Hippocampal formation (tissue), 2 donors: ENCODE results near the gene WHAMM.
A peak's percentile ranks its signal among the peaks of the same experiment; 100 is the strongest.
"Not testable (repeated sequence)": the region's sequence is repeated elsewhere in the genome, so short reads cannot be mapped to it uniquely, and the experiment has no call there.

Experiments
- DNase-seq, 2 donors: peaks; one replicate each; lab custom pipeline; 2025; lab: John Stamatoyannopoulos, UW

The WHAMM gene

DNA sequence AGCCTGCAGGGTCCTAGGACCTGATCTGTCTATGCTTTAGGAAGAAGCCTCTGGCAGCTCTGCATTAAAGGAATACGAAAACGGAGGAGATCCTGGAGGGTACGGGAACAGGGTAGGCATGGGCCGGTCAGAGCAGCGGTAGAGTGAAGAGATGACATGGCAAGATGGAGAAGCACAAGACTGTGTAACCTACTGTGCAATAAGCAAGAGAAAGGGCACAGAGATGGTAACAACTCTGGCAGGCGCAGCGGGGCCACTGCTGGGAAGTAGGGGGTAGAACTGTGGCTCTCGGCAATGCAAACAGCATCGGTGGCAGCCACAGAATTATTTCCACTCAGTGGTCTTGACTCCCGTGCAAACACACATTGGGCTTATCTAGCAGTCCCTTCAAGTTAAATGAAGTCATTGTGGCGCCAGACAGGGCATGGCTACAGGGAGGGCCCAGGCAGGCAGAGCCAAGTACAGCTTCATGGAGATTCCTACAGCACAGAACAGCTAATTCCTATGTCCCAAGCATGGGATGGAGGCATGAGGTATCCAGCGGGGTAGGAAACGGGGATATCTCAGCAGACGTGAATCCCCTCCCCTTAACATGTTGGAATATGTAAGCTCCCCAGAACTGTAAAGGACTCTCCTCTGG is 28.8 kb downstream of the WHAMM start:
- DNase-seq: no peak

DNA sequence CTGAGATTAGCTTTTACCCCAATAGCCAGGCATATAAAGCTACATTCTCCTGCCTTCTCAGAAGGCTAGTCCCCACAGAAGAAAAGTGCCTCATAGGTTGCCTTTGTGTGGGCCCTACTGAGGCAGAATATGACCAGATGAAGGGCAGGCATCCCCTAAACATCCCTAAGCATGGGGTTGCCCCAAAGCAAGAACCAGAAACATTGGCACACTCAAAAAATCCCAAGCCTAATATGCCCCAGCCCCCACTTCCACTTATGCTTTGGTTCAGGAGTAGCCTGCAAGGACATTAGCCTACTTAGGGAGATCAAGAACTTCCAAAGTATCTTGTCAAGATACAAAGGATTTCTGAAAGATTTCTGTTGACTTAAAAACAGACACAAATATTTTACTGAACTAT is 29.7 kb downstream of the WHAMM start:
- DNase-seq: no peak

DNA sequence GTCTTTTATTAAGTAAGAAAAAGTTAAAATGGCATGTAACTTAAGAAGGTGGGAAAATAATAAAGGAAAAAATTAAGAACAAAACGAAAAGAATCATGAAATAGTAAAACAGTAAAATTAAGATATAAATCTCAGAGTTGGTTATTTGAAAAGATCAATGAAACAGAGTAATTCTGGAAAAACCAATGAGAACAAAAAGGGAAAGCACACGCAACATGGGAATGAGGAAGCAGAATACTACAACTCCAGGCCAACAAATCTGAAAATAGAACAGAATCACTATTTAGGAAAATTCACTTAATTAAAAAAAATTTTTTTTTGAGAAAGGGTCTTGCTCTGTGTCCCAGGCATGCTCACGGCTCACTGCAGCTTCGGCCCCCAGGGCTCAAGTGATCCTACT is 30.7 kb downstream of the WHAMM start:
- no peak for DNase-seq

DNA sequence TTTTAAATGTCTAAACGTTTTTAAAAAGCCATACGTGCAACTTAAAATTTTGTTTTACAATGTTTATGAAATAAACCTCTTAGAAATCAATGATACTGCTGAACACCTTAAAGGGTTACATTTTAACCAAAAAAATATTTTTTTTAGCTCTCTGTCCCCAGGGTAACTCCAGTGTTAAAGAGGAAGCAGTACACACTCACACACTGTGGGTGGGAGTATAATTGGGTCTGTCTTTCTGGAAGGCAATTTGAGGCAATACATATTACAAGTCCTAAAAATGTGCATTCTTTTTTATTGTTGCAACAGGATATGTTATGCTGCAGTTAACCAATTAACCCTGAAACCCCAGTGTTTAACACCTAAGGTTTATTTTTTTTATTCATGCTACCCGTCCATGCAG is 34.1 kb downstream of the WHAMM start:
- no peak for DNase-seq

DNA sequence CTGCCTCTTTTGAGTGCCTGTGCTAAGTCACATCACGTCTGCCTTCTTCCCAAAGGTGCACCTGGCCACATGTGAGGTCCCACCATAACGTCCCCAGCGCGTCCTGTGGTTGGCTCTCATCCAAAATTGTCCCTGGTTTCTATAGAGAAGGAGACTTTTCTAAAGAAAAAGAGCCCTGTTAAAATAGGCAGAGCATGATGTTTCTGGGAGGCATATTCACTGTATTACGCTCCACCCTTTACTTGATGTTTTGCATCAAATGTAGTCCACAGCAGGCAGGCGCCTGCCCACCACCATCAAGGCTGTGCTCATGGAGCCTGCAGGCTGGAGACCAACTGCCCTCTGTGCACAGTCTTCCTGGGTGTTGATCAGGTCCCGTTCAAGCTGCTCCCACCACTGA is 36.3 kb downstream of the WHAMM start:
- DNase-seq: no peak

DNA sequence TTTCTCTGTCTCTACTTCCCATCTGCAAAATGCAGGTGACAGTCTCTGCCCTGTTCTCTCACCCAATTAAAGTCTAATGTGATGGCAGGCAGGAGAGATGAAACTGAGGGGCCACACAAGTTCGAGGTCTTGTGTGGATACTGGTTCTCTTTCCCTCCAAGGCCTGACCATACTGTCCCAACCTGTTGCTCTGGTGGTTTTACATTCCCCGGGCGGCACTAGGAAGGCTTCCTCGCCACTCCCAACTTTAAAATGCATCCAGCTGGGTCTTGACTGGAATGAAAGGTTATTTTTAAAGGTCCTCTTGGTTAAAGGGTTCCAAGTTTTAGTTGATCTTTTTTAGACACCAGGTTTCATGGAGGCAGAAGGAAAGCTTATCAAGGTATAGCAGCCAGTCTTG is 37.2 kb downstream of the WHAMM start:
- no peak for DNase-seq

DNA sequence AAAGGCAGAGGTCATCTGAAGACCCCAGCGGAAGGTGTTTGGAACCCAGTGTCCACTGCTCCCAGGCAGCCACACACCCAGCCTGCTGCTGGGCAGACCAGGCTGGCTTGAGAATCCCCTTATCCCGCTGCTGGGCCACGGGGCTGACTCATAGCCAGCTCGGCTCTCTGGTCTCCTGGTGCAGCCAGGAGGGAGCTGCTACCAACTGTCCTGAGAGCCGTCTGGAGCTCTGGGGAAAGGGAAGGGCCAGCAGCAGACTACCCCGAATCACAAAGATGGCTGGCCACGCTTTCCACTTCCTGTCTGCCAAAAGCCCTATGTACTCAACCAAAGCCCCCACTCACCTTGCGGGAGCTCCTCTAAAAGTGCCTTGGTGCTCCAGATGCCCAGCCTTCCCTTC is 38.3 kb downstream of the WHAMM start:
- no peak for DNase-seq

DNA sequence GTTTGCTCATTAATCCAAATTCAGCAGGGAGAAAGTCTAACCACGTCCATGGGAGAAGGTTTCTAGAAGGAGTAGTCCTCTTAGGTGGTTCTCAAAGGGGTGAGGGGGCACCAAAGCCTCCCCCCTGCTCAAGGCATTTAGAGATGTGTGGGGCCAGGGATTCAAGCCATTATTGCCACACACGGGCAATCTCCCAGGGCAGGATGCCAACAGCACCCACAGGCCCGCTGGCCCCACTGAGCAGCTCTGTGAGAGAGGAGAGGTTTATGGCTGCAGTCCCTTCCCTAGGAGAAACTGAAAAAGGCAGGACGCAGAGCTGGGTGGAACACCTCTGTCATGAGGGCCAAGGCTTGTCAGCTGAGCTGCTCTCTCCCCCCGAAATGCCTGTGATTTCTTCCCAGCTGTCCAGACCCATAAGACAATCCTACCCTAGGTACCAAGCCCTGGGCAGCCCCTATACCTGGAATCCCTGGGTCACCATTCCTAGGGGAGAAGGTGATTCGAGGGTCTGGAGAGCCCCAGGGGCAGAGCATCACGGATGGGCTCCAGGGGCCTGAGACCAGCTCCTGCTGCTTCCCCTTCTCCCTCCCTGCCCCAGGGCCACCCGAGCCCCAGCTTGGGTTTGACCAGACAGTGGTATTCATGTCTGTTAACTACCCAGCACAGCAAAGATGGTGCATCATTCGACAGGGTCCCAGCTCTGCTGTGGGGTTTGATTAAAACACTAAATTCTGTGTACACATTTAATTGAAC is 39.0 kb downstream of the WHAMM start:
- DNase-seq: no peak

DNA sequence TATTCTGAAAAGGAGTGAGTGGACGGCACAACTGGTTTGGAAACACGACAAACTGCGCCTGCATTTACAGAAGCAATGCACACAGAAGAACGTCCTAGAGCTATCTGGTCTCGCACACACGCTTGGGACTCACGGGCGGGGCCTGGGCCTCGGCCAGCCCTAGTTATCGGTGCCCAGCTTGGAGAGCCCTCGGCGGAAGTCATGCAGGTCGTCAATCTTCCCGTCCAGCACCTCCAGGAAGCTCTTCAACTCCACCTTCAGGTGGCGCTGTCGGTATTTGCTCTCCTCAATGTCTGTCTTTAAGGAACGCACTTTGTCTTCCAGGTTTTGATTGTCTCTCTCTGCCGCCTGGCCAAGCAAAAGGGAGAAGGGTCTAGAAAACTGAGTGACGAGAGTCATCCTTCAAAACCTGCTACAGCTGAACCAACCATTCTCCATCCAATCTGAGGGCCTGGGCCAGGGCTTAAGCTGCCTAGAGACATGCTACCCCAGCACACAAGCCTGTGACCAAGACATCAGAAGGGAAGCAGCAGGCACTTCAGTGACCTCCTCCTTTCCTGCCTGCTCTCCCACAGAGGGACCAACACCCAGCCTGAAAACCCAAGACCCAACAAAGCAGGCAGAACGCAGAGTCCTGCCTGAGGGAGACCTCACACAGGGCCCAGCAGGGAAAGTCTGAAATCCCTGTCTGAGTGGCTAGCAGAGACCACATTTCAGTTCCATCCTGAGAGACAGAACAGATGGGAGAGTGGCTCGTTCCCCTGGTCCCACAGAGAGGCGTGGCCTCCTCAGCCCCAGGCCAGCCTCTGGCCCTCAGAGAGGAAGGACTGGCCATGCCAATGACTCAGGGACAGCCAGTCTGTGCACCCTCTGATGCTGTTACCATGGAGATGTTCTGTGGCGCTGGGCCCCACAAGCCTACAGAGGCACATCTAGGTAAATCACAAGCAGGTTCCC is 40.4 kb downstream of the WHAMM start:
- peak; percentile 20 to 61 for DNase-seq

DNA sequence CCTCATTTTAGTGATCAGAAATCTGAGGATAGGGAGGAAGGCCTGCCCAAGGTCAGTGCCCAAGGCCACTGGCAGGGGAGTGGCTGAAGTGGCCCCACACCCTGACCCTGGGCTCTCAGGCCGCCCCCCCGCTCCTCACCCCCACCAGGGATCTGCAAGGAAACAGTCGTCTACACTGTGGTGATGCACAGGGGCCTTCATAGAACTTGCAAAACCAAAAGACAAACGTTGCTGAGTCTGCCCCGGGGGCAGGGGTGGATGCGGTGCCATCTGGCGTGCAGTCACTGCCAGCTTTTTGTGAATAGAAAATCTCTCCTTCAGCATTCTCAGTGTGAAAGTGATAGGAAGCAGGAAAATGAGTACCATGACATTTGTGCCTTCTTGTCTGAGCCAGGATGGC is 41.3 kb downstream of the WHAMM start:
- DNase-seq: no peak

DNA sequence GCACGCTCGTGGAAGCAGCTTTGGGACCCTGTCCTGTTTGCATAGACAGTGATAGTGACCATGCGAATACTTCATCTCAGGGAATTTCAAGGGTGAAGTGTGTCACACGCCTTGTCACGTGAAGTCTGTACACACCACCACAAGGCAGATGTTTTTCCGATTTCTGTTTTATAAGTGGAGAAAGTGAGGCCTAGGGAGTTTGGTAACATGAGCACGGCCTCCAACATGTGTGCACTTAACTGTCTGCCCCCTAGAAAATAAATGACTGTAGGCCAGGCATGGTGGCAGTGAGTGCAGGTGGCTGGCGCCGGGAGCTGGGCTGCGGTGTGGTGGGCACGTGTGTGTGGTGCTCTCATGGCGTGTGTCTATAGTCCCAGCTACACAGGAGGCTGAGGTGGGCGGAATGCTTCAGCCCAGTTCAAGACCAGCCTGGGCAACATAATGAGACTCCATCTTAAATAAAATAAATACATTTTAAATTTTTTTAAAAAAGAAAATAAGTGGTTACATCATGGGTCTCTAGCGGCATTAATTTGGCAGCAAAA is 42.0 kb downstream of the WHAMM start:
- no peak for DNase-seq

DNA sequence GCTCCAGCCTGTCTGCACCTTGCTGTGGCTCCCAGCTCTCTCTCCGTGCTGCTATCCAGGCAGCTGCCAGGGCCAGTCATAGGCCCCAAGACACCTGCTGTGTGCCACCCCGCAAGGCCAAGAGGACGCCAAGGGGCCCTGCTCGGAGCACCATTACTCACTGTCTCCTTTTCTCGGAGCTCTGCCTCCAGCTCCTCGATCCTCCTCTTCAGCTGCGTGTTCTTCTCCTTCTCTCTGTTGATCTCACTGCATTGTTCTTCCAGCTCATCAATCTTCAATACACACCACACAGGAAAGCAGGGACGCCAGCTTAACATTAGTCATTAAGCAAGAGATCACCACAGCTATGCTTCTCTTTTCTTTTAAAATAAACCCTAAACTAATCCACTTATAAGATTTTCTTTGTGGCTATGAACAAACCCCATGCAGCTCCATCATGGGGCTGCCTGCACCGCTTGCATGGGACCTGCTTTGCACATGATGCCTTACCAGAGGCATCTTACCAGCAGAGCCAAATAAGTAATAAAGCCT is 42.6 kb downstream of the WHAMM start:
- no peak for DNase-seq

DNA sequence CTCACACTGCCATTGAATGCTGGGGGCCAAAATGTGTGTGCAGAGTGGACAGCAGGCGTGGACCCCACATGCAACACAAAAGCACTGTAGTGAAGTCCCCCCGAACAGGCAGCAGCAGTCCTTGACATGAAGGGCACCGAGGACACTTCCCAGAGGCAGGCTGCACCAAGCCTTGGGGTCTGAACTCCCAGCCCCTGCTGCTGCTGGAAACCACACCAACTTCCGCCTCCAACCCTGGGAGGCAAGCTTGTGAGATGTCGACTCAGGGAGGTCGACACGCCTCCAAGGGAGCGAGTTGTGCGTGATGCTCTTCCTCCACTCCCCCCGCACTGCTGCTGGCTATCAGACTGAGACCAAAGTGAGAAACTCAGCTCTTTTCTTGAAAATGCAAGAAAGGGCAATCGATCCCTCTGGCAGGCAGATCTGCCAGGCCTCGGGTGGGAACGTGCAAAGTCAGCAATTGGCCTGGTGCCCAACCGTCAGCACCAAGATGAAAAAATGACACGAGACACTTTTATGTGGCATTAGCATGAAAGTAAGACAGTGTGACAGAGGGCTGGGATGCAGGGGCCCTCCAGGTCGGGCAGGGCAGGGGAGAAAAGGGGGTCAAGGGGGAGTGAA is 43.6 kb downstream of the WHAMM start:
- DNase-seq: no peak

DNA sequence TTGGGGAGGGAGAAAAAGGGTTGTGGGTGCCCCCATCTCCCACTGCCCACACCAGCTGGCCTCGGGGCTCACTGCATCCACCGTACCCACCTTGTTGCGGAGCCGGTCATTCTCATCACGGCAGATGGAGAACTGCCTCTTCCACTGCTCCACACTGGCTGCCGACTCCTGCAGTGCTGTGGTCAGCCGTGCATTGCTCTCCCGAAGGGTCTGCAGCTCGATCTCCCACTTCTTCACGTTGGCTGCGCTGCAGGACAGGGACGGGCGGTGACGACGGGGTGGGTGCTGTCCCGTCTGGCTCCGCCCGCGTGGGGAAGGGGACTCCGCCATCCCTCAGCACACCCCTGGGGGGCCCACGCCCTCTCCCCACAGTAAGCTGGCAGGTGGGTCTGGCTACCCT is 45.1 kb downstream of the WHAMM start:
- no peak for DNase-seq

DNA sequence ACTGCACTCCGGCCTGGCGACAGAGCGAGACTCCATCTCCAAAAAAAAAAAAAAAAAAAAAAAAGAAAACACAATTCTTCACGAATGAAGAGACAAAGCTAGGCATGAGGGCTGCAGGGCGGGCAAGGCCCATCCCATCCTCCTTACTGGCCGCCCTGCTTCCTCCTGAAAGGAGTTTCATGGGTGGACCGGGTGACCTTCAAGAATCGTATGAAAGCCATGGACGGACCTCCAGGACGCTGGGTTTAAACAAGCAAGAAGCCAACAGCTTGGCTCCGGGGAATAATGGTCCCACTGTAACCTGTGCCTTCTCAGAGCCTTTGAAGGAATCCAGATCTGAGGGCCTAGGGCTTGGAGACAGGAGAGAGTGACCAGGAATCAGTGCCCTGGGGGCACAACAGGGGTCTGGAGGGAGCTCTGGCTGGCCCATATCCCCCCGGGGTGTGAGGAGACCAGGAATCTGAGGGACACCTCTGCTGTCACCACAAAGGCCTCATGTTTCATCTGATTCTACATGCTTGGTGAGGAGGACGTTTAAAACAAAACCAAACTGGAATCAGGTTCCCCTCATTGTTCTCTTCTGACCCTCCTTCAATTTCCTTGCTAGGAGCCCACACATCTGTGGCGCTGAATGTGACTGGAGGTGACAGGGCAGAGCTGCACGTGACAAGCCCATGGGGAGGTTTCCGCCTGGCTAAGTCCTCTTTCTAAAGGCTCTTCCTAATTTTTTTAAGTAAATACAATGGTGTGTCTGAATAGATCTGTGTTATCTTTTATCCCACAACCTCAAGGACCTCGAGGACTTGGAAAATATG is 46.1 kb downstream of the WHAMM start:
- DNase-seq: no peak

DNA sequence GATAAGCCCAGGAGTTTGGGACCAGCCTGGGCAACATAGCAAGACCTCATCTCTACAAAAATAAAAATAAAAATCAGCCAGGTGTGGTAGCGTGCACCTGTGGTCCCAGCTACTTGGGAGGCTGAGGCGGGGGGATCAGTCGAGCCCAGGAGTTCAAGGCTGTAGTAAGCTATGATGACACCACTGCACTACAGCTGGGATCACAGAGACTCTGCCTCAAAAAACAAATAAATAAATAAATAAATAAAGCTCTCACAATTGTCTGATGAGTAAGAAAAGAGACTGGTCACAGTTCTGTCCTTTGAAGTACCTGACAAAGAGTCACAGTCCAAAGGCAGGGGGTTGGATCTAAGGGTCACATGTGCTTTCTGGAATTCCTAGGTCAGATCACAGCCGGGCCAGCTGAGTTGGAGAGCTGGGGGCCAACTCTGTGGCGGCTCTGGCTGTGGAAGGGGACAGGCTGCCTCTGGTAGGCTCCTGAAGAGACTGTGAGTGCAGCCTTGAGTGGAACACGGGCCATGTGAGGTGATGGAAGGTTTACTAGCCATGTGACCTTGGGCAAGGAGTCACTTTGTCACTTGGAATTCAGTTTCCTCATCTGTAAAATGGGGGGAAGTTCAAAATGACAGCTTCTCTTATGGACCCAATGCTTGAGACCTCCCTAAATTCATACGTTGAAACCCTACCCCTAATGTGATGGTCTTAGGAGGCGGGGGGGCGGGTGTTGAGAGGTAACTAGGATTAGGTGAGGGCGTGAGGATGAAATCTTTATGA is 47.2 kb downstream of the WHAMM start:
- DNase-seq: no peak

DNA sequence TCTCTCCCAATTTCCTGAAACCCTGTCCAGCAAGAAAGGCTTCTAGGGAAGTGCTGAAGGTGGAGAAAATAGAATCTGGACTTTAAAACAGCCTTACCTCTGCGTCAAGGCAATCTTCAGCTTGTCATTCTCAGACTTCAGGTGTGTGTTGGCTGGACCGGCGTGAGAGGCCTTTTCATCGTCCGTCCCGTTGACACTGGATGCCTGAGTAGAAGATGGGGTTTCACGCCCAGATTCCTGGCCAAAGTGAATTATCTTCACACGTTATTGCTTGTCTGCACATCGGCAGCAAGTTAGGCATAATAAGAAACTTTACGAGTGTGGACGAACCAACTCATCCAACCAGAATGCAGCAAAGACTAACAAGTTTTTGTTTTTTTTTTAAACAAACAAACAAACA is 49.5 kb downstream of the WHAMM start:
- DNase-seq: no peak

DNA sequence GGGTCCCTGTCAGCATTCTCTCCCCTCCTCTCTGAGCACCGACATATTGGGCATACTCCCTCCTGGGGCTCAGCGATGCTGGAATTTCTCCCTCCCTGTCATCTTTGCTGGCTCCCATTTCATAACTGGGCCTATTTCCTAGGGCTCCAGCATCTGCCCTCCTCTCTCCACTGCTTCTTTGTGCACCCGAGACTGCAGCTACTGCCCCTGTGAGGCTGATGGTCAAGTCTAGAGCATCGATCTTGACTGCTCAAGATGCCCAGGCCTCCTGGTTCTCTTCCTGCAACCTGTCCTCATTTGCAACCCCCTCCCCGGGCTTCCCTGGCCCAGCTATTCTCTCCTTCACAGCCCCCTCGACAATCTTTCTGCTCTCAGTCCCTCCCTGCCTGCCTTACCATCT is 53.5 kb downstream of the WHAMM start:
- DNase-seq: no peak

DNA sequence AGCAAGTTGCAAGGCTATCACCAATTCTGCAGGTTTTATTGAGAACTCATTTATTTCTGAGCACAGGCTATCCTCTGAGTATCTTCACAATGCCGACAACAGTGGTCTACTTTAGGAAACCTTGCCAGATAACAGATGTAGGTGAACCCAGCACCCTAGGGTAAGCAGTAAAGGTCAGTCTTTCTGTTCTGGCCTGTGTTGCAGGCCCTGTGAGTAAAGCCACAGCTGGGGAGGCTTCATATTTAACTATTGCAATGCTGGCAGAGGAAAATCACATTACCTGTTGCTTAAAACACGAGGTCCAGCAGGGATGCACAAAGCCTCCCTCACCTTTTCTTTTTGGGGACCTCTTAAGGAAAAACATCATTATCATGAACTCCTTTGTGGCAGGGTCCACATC is 55.5 kb downstream of the WHAMM start:
- DNase-seq: no peak

DNA sequence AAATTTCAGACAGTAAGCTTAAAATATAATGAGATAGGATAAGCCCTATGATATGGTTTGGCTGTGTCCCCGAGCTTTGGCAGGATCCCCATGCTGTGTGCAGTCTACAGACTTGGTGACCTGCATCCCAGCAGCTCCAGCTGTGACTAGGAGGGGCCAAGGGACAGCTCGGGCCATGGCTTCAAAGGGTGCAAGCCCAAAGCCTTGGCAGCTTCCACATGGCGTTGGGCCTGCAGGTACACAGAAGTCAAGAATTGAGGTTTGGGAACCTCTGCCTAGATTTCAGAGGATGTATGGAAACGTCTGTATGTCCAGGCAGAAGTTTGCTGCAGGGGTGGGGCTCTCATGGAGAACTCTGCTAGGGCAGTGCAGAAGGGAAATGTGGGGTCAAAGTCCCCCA is 56.2 kb downstream of the WHAMM start:
- DNase-seq: not testable (repeated sequence)
